Measurements from ENCODE around the gene ANKRD45.
A peak's percentile ranks its signal among the peaks of the same experiment; 100 is the strongest.
"Not testable (repeated sequence)": the region's sequence is repeated elsewhere in the genome, so short reads cannot be mapped to it uniquely, and the experiment has no call there.

The ANKRD45 gene, protein sequence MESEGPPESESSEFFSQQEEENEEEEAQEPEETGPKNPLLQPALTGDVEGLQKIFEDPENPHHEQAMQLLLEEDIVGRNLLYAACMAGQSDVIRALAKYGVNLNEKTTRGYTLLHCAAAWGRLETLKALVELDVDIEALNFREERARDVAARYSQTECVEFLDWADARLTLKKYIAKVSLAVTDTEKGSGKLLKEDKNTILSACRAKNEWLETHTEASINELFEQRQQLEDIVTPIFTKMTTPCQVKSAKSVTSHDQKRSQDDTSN

DNA sequence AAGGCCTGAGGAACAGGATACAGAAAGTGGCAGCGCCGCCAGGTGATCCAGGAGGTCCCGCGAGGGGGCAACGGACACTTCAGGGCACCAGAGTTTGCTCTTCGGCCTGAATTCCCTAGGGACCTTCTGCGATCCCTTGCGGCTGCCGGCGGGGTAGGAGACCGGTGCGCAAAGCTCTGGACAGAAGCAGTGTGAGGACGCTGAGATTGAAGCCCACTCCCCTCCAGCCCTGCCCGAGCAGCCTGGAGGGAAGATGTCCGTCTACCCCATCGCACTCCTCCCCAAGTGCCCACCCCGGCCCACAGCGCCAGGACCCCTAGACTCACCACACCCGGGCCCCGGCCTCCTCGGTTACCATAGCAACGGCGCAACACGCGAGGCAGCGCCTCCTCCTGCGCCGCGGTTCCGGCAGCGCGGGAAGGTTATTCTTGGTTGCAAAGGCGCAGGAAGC is at the start of gene ANKRD45:
Gene ANKRD45 (minus strand): TSS at position 361 of the 451 bp plus-strand sequence. CDS start 10,433 bp downstream, outside the sequence.
- DNase-seq (ENCODE audit: low read depth), result peak; percentile 84

DNA sequence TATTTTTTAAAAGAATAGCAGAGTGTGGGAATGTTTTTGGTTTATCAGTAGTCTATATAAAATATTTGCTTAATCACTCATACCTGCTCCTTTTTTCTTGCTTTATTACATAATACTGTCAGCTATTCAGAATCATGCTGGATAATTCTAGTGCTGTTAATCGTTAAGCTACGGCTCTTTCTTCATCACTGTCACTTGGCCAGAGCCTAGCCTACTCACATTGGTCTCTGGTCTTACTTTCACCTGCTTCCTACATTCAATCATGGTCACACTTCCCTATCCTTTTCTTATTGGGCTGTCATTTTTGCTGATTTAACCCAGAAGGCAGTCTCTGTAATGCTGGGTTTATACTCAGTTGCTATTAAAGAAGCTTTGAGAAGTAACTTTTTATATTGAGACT is 47.6 kb upstream of the ANKRD45 start:
- no peak for DNase-seq (ENCODE audit: low read depth)

DNA sequence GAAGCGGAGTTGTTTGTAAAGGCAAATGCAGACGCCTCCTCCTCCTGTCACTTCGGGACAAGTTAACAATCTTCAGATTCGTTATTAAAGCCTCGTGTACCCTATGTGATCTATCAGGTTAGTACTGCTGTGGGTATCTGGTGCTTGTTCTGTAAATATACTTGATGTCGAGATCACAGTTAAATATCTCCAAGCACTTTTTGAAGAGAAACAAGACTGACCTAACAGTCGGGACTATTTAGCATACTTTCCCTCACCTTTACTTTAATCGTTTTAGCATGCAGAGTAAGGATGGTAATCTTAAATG is 45.8 kb upstream of the ANKRD45 start:
- no peak for DNase-seq (ENCODE audit: low read depth)

DNA sequence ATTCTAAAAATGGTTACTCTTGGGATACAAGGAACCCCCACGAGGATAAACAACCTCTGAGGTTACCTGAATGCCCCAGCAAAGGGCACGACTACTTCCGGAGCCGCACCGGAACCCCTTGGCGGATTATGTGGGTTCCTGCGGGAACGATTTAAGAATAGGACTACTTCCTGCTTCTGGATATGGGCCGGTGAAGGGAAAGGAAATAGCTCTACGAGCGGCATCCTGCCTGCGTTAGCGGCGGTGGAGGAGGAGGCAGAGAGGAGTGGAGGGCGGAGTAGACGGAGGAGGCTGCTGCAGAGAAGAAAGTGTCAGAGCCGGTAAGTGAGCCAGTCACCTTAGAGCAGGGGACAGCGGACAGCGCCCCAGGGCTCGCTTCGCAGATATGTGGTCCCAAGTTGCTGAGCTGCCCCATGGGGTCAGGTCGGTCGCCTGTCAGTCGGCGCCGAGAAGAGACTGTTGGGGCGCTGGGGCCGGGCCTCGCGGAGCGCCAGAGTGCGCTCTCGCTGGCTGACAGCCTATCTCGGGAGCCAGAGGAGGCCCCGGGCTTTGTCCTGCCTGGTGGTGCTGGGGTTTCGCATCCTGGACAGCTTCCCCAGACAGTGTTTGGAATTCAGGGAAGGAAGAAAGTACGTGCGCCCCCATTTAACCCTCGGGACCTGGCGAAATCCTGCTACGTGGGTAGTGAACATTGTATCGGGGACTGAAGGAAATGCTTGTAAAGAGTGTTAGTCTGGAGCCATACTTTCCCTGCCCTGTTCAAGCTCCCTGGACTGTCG is 45.3 kb upstream of the ANKRD45 start, which contains the start of gene KLHL20:
Gene KLHL20 (plus strand): TSS at position 223 of the 779 bp plus-strand sequence. CDS start 1,063 bp downstream, outside the sequence.
- DNase-seq (ENCODE audit: low read depth), result peak; percentile 95

DNA sequence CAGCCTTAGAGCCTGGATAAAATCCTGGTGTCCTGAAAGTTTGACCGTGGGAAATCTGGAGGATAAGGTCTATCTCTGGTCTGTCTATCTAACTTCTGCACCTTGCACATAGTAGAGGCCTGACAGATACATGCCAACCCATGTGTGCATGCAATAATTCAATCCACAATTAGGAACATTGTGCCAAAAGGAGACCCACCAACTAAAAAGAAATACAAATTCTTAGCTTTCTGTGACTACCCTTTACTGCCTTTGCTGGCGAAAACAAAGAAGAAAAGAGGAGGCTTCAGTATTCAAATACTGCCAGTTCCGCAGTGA is 44.7 kb upstream of the ANKRD45 start:
- no peak for DNase-seq (ENCODE audit: low read depth)

DNA sequence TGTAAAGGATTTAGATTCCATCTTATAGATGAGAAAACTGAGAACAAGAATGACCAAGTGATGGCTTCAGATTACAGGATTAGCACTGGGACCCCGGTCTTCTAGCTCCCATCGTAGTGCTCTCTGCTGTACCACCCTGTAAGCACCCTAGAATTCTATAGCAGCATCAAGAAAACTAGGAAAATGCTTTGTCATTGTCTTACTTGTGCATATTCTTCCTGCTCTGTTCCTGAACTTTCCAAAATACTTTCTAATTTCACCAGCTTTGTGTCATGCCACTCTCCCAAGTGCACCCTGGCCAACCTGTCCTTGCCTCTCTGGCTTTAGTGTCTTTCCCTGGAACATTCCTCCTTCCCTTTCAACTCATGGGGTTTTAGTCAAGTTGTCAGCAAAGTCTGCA is 39.1 kb upstream of the ANKRD45 start:
- no peak for DNase-seq (ENCODE audit: low read depth)

DNA sequence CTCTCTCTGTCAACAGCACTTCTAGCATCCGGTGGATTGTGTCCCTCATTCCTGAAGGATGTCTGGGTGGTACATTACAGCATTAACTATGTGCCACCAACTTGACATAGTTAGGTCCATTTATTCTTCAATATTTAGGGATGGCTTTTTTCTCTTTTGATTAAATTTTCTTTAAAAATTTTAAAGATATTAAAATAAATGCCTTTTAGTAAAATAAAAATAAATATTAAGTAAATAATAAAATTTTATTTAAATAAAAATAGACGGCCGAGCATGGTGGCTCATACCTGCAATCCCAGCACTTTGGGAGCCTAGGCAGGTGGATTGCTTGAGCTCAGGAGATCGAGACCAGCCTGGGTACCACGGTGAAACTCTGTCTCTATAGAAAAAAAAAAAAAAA is 35.5 kb upstream of the ANKRD45 start:
- DNase-seq (ENCODE audit: low read depth), result no peak

DNA sequence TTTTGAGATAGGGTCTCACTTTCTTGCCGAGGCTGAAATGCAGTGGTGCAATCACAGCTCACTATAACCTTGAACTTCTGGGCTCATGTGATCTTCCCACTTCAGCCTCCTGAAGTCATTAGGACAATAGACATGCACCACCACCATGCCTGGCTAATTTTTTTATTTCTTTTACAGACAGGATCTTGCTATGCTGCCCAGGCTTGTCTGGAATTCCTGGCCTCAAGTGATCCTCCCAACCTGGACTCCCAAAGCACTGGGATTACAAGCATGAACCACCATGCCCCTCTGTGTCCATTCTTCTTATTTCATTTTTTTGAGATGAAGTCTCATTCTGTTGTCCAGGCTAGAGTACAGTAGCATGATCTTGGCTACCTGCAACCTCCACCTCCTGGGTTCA is 33.1 kb upstream of the ANKRD45 start:
- no peak for DNase-seq (ENCODE audit: low read depth)

DNA sequence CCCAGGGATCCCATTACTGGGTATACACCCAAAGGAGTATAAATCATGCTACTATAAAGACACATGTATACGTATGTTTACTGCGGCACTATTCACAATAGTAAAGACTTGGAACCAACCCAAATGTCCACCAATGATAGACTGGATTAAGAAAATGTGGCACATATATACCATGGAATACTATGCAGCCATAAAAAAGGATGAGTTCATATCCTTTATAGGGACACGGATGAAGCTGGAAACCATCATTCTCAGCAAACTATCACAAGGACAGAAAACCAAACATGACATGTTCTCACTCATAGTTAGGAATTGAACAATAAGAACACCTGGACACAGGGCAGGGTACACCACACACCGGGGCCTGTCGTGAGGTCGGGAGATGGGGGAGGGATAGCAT is 31.6 kb upstream of the ANKRD45 start:
- not testable (repeated sequence) for DNase-seq (ENCODE audit: low read depth)

DNA sequence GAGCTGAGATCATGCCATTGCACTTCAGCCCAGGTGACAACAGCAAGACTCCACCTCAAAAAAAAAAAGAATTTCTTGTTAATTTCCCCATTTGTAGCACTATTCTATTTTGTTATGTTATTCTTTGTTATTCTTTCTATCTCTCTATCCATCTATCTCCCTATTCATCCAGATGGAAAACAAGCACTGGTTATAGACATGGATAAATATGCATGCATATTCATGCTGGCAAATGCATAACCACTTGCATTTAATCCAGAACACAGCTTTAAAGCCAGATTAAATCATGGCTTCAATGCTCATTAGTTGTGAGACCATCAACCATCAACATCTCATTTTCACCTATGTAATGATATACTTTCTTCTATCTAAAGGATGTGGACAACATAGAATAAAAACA is 23.6 kb upstream of the ANKRD45 start:
- DNase-seq (ENCODE audit: low read depth), result no peak

DNA sequence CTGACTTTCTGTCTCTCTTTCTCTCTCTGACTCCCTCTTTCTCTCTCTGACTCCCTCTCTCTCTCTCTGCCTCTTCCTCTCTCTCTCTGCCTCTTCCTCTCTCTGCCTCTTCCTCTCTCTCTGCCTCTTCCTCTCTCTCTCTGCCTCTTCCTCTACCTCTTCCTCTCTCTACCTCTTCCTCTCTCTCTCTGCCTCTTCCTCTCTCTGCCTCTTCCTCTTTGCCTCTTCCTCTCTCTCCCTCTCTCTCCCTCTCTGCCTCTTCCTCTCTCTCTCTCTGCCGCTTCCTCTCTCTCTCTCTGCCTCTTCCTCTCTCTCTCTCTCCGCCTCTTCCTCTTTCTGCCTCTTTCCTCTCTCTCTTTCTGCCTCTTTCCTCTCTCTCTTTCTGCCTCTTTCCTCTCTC is 18.6 kb upstream of the ANKRD45 start:
- DNase-seq (ENCODE audit: low read depth), result no peak

DNA sequence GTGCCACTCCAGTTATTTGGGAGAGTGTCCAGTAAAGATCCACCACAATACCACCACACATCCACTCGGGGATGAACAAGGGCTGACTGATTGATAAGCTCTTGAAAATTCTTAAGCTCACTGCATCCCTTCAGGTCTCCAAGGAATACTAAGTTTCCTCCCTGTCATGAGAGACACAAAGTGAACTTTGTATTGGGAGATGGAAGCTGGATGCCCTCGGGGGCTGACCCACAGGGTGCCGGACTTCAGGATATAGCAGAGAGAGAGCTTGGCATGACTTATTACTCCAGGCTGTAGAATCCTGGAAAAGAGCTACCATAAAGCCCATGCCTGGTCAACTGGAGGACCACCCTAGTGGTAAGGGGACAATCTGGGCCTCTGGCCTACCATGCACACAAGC is 15.5 kb upstream of the ANKRD45 start:
- DNase-seq (ENCODE audit: low read depth), result not testable (repeated sequence)

DNA sequence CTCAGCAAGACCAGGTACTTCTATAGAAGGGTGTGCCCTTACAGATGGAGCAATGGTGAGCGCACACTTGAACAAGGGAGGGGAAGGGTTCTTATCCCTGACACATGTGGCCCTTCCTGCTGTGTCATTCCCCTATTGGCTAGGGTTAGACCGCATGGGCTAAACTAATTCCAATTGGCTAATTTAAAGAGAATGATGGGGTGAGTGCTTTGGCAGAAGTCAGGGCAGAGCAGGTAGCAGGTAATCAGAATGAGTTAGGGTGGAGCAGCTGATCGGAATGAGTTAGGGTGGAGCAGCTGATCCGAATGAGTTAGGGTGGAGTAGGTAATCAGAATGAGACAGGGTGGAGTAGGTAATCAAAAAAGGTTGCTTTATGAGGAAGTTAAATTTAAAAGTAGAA is 14.2 kb upstream of the ANKRD45 start:
- DNase-seq (ENCODE audit: low read depth), result not testable (repeated sequence)

DNA sequence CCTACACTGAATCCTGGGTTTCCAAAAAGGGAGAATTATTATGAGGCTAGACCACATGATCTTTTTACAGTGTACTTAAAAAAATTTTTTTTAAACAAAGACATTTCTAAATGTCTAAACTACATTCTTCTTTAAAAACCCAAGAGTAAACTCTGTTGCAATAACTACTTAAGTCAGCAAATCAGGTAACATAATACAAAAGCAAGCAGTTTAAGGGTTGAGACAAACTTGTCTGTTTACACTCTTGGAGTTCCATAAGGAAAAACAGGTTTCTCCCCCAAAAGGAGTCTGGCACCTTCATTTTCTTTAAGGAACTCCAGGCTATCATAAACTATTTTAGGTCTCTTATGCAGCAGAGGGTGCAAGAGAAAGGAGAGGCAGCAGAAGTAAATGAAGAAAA is 12.5 kb upstream of the ANKRD45 start:
- no peak for DNase-seq (ENCODE audit: low read depth)

DNA sequence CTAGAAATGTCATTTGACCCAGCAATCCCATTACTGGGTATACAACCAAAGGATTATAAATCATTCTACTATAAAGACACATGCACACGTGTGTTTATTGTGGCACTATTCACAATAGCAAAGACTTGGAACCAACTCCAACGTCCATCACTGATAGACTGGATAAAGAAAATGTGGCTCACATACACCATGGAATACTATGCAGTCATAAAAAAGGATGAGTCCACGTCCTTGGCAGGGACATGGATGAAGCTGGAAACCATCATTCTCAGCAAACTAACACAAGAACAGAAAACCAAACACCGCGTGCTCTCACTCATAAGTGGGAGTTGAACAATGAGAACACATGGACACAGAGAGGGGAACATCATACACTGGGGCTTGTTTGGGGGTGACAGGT is 10.5 kb upstream of the ANKRD45 start:
- DNase-seq (ENCODE audit: low read depth), result not testable (repeated sequence)

DNA sequence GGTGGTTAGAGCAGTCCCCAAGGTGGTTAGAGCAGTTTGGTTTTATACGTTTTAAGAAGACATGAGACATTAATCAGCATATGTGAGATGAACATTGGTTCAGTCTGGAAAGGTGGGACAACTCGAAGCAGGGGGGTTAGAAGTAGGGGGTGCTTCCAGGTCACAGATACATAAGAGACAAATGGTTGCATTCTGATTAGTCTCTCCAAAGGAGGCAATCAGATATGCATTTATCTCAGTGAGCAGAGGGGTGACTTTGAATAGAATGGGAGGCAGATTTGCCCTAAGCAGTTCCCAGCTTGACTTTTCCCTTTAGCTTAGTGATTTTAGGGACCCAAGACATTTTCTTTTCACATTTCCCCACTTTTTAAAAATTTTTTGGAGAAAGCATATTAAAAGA is 4.8 kb upstream of the ANKRD45 start:
- DNase-seq (ENCODE audit: low read depth), result not testable (repeated sequence)

DNA sequence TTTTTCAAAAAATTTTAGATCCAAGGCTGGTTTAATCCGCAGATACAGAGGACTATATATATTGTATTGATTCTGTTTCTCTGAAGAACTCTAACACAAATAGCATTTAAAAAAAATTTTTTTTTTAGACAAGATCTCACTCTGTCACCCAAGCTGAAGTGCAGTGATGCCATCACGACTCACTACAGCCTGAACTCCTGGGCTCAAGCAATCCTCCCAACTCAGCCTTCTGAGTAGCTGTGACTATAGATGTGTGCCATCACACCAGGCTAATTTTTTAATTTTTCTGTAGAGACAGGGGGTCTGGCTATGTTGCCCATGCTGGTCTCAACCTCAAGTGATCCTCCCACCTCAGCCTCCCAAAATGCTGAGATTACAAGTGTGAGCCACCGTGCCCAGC is 3.0 kb downstream of the ANKRD45 start:
- peak; percentile 79 for DNase-seq (ENCODE audit: low read depth)

DNA sequence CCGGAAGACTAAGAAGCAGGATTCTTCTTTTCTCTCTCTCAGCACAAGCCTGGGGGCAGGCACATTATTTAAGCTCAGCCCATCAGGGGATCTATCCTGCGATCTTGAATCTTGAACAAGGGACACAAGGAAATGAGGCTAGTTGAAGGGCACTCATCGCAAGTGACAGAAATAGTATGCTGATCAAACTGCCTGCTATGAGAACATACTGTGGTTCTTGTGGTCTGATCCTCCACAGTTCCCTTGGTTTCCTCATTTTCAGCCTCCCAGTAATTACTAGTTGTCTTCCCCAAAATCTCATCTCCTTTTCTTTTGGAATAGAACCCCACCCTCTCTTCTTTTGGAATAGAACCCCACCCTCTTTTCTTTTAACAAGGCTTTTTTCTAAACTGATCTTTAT is 6.5 kb downstream of the ANKRD45 start:
- DNase-seq (ENCODE audit: low read depth), result no peak

DNA sequence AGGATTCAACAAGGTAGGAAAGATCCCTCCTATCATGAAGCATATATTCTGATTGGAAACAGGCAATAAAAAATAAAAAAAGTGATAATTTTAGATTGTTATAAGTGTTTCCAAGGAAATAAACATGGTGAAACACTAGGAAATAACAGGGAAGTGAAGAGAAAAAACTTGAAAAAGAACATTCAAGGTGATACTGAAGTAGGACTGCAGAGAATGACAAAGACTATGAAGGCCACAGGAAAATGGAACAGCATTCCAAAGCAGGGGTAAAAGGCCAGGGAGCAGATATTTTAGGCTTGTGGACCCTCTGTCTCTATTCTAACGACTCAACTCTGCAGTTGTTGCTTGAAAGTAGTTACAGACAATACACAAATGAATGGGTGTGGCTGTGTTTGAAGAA is 7.9 kb downstream of the ANKRD45 start:
- DNase-seq (ENCODE audit: low read depth), result no peak

DNA sequence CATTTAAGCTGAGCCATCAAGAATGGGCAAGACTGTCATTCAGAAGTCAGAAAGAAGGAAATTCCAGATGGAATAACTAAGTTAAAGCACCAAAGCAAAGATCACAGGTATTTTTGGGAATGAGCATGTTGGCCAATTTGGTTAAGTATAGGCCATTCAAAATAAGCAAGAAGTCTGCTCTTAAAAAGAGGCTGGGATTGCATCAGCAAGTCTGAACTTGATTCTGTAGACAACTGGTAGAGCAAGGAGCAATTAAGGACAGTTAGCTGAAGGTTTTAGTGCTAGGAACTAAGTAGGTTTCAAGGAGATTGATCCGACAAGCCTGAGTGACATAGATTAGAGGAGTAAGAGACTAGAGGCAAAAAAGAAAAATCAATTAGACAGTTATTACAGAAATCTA is 8.4 kb downstream of the ANKRD45 start:
- DNase-seq (ENCODE audit: low read depth), result no peak

DNA sequence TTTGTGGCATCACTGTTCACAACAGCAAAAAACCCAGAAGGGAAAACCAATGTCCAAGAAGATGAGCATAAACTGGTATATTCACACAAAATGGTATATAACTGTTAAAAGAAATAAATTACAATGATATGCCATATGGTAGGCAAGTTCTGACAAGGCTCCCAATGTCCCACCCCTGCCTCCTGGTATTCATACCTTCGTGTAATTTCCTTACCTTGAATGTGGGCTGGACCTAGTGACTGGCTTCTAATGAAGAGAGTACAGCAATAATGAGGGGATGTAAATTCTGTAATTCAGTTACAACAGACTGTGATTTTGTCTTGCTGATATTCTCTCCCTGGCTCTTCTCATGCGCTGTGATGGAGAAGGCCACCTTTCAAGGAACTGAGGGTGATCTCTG is 9.3 kb downstream of the ANKRD45 start:
- no peak for DNase-seq (ENCODE audit: low read depth)

DNA sequence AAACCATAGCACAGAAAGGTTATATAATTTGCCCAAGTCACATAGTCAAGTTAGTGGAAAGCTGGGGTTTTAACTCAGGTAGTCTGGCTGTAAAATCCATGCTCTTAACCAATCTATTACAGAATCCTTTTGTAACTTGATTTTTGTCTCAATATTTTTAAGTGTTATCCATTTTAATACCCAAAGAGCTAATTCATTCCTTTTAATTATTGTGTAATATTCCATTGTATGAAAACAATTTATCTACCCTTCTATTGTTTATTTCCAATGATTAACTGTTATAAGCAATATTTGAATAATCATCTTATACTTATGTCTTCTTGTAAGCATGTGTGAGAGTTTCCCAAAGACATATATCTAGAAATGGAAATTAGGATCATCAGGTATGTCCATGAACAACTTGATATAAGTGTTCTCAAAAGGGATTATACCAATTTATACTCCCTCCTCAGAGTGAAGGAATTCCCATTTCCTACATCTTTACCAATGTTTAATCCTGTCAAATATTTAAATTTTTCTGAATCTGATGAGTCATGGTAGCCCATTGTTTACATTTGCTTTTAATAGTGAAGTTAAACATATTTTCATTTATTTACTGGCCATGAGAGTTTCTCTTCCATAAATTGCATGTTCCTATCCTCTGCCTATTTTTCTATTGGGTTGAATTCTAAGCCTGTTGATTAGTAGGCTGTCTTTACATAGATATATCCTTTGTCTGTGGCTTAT is 20.6 kb downstream of the ANKRD45 start:
- peak; percentile 22 for DNase-seq (ENCODE audit: low read depth)

DNA sequence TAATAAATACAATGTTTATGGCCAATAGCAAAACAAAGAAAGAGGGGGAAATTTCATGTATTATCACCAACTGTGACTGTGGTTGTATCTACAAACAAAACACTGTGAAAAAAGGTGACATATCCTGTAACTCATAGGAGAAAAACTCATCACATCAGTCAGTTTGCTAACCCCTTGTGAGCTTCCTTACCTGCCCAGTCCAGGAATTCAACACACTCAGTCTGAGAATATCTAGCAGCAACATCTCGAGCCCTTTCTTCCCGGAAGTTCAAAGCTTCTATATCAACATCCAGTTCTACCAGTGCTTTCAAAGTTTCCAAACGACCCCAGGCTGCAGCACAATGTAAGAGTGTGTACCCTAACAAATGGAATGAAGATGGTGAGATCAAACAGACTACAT is 23.0 kb downstream of the ANKRD45 start:
- DNase-seq (ENCODE audit: low read depth), result no peak
